Panc1 (cell line): ENCODE data around the gene DNAH7. TPM values are rescaled to one million over a fixed set of nuclear protein-coding genes. Genes with fewer than 3 reads are reported as not detected.
A peak's percentile ranks its signal among the peaks of the same experiment; 100 is the strongest.

Source experiments
- ATAC-seq: fragments of 200-7000 bp; cut with Tn5 transposase; 2 replicates; pipeline ENCODE4 v1.9.1; 2020; ENCODE audit warnings: mild to moderate bottlenecking, moderate library complexity
- BruUV-seq: library from RNA; stranded (reverse); fragments of 400-500 nt; replicated peaks from 2 replicates; lab custom pipeline; 2021; lab: Mats Ljungman, UMichigan
- CTCF ChIA-PET: fragments of 300-600 bp; sonication (Branson Sonifier 250); formaldehyde crosslinking; loops from one replicate; lab custom pipeline; 2022; ENCODE audit warnings: antibody characterized with exemption; lab: Charles Lee
- POLR2A ChIA-PET: fragments of 300-600 bp; sonication (Branson Sonifier 250); formaldehyde crosslinking; loops from one replicate; lab custom pipeline; 2022; ENCODE audit warnings: antibody characterized with exemption; lab: Charles Lee
- DNase-seq: peaks from one replicate; pipeline ENCODE4 v3.0.0-alpha.2; 2010; ENCODE audit warnings: low read depth, low spot score
- H3K27ac ChIP-seq: 2 replicates; pipeline ENCODE4 v1.5.1; 2011; ENCODE audit warnings: mild to moderate bottlenecking, low read length, inconsistent platforms
- H3K27me3 ChIP-seq: fragments of 200-500 bp; sonication (Bioruptor generic); 2 replicates; pipeline ENCODE4 v1.6.0; 2014; ENCODE audit warnings: low read length, inconsistent platforms; ENCODE audit not compliant: control insufficient read depth, insufficient read depth
- H3K36me3 ChIP-seq: fragments of 200-500 bp; sonication (Bioruptor generic); 2 replicates; pipeline ENCODE4 v1.5.1; 2014; ENCODE audit warnings: inconsistent platforms, mild to moderate bottlenecking, low read length, moderate library complexity; ENCODE audit not compliant: control insufficient read depth, insufficient read depth
- H3K4me1 ChIP-seq: 2 replicates; pipeline ENCODE4 v1.5.1; 2011; ENCODE audit warnings: inconsistent platforms, mild to moderate bottlenecking, low read length, moderate library complexity; ENCODE audit not compliant: control insufficient read depth, insufficient read depth
- H3K4me3 ChIP-seq, 2 experiments: 2 replicates each; pipeline ENCODE4 v1.5.1; 2011 to 2012; ENCODE audit warnings: low read depth in 2 of 2, low read length in 2 of 2, mild to moderate bottlenecking in 2 of 2, inconsistent platforms in 1 of 2, moderate library complexity in 1 of 2
- H3K9me3 ChIP-seq: fragments of 200-500 bp; sonication (Bioruptor generic); 2 replicates; pipeline ENCODE4 v1.5.1; 2014; ENCODE audit warnings: low read depth, mild to moderate bottlenecking, inconsistent platforms, low read length, moderate library complexity; ENCODE audit not compliant: control insufficient read depth, insufficient read depth
- POLR2AphosphoS5 ChIP-seq: IDR thresholded peaks from 2 replicates; pipeline ENCODE4 v1.6.1; 2012; ENCODE audit warnings: mild to moderate bottlenecking, low read depth, low read length, moderate library complexity
- SIN3A ChIP-seq: IDR thresholded peaks from 2 replicates; pipeline ENCODE4 v1.6.1; 2012; ENCODE audit warnings: low read depth, mild to moderate bottlenecking, low read length, moderate library complexity, borderline replicate concordance; ENCODE audit not compliant: insufficient read depth
- TCF7L2 ChIP-seq: IDR thresholded peaks from 2 replicates; pipeline ENCODE4 v1.6.1; 2011; ENCODE audit warnings: mild to moderate bottlenecking, low read depth, low read length, inconsistent platforms
- in situ Hi-C: cut with HindIII; loops from 2 replicates; pipeline ENCODE4 v1.10.0; 2016; ENCODE audit warnings: low sequenced_read_pairs, low pct_unique_long_range_greater_than_20kb
- intact Hi-C: fragments of 100-400 bp; cut with micrococcal nuclease; formaldehyde crosslinking; loops from one replicate; pipeline ENCODE4 v1.10.0; 2022; ENCODE audit not compliant: unreplicated experiment
- total RNA-seq: library from RNA; stranded (reverse); gene quantifications from one replicate; pipeline ENCODE4 v1.2.1, GENCODE V29; 2021; ENCODE audit not compliant: unreplicated experiment
- TF ChIP-seq, protein P1 (sequence below): fragments of 450-650 bp; IDR thresholded peaks from 2 replicates; pipeline ENCODE4 v1.5.1; 2017; ENCODE audit warnings: mild to moderate bottlenecking
- TF ChIP-seq, protein P2 (sequence below), 2 experiments: IDR thresholded peaks; 2 replicates each; pipeline ENCODE4 v1.6.1; 2011 to 2012; ENCODE audit warnings: low read depth in 2 of 2, control low read depth in 1 of 2, low read length in 1 of 2, mild to moderate bottlenecking in 1 of 2, moderate library complexity in 1 of 2; ENCODE audit not compliant: insufficient read depth in 1 of 2

DNAH7 gene
- total RNA-seq, 1 experiment from 2014 or later: 0.98 TPM

DNA sequence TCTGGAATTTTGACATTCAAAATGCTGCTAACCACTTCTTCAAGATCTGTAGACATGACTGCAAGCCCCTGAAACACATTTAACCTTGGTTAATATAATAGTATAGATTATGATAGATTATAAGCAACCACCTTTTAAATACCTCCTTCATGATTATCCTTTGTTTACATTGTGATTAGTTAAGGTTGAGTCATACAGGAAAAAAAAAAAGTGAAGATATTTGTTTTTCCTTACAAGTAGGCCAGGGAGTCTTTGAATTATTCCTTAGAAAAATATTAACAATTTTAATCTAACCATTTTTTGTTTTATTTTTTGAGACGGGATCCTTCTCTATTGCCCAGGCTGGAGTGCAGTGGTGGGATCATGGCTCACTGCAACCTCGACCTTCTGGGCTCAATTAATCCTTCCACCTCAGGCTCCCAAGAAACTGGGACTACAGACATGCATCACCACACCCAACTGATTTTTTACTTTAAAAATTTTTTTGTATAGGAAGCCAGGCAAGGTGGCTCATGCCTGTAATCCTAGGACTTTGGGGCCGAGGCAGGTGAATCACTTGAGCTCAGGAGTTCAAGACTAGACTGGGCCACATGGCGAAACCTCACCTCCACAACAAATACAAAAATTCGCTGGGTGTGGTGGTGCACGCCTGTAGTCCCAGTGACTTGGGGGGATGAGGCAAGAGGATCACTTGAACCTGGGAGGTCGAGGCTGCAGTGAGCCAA is 312.3 kb downstream of the DNAH7 start:
- in situ Hi-C loops (no loop called here), intact Hi-C loops (no loop called here)
- ATAC-seq (no peak), DNase-seq (peak; percentile 38)
- no TSS peak for BruUV-seq
- Histone ChIP-seq H3K27me3 (no peaks in the 10 kb centered on the region), H3K9me3 (no peaks in the 10 kb centered on the region), H3K36me3 (no peaks in the 10 kb centered on the region), H3K4me3 (no peak overlapping the region), H3K27ac (no peak overlapping the region), H3K4me1 (no peaks in the 10 kb centered on the region)
- no peak for TF ChIP-seq TCF7L2
- TF ChIP-seq, protein P1, sequence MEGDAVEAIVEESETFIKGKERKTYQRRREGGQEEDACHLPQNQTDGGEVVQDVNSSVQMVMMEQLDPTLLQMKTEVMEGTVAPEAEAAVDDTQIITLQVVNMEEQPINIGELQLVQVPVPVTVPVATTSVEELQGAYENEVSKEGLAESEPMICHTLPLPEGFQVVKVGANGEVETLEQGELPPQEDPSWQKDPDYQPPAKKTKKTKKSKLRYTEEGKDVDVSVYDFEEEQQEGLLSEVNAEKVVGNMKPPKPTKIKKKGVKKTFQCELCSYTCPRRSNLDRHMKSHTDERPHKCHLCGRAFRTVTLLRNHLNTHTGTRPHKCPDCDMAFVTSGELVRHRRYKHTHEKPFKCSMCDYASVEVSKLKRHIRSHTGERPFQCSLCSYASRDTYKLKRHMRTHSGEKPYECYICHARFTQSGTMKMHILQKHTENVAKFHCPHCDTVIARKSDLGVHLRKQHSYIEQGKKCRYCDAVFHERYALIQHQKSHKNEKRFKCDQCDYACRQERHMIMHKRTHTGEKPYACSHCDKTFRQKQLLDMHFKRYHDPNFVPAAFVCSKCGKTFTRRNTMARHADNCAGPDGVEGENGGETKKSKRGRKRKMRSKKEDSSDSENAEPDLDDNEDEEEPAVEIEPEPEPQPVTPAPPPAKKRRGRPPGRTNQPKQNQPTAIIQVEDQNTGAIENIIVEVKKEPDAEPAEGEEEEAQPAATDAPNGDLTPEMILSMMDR: no peak
- TF ChIP-seq, protein P2, sequence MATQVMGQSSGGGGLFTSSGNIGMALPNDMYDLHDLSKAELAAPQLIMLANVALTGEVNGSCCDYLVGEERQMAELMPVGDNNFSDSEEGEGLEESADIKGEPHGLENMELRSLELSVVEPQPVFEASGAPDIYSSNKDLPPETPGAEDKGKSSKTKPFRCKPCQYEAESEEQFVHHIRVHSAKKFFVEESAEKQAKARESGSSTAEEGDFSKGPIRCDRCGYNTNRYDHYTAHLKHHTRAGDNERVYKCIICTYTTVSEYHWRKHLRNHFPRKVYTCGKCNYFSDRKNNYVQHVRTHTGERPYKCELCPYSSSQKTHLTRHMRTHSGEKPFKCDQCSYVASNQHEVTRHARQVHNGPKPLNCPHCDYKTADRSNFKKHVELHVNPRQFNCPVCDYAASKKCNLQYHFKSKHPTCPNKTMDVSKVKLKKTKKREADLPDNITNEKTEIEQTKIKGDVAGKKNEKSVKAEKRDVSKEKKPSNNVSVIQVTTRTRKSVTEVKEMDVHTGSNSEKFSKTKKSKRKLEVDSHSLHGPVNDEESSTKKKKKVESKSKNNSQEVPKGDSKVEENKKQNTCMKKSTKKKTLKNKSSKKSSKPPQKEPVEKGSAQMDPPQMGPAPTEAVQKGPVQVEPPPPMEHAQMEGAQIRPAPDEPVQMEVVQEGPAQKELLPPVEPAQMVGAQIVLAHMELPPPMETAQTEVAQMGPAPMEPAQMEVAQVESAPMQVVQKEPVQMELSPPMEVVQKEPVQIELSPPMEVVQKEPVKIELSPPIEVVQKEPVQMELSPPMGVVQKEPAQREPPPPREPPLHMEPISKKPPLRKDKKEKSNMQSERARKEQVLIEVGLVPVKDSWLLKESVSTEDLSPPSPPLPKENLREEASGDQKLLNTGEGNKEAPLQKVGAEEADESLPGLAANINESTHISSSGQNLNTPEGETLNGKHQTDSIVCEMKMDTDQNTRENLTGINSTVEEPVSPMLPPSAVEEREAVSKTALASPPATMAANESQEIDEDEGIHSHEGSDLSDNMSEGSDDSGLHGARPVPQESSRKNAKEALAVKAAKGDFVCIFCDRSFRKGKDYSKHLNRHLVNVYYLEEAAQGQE (IDR thresholded peaks at IDR 0.05; ENCODE audit: insufficient read depth in 1 of 2, low read depth in 2 of 2, low read length in 1 of 2): no peak
- ChIA-PET POLR2A (no interaction called here), CTCF (no interaction called here)

DNA sequence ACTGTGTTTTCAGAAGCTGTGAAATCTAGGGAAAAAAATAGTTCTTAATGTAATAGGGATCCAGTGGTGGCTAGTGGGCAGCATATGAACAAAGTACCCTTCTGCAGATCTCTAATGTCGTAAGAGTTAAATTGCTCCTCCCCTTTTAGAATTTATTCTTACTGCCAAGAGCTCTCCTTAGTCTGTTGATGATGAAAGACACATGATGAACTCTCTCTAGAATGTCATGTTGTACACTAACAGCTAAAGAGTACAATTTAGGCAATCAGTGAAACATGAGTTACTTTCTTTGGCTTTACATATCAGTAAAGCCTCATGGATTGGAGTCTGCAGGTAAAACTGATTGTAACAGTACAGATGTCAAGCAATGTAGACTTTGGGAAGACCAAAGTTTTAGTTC is 327.4 kb downstream of the DNAH7 start:
- TF ChIP-seq TCF7L2 (no peak), POLR2AphosphoS5 (no peak), SIN3A (no peak)
- TF ChIP-seq, protein P1: no peak
- TF ChIP-seq, protein P2 (IDR thresholded peaks at IDR 0.05; ENCODE audit: insufficient read depth in 1 of 2, low read depth in 2 of 2, low read length in 1 of 2): no peak
- POLR2A ChIA-PET: no interaction called here
- intact Hi-C loops: no loop called here

More for the DNA sequence above, 327.4 kb downstream of the DNAH7 start:
- no peaks in the 10 kb centered on the region for H3K4me1 ChIP-seq
- no peaks in the 10 kb centered on the region for H3K36me3 ChIP-seq
- DNase-seq (no peak), ATAC-seq (no peak)
- no peaks in the 10 kb centered on the region for H3K27me3 ChIP-seq
- H3K4me3 ChIP-seq: no peak overlapping the region
- in situ Hi-C loops: no loop called here
- H3K27ac ChIP-seq: no peak overlapping the region
- H3K9me3 ChIP-seq: no peaks in the 10 kb centered on the region
- CTCF ChIA-PET: interaction anchor here (0.6 kb wide), 1 partner anchor 1391 kb away, joined by 7 read pairs; no protein-coding TSS in a partner anchor
- no TSS peak for BruUV-seq
